Measurements from ENCODE around the gene SLC39A8.

Gene SLC39A8

DNA sequence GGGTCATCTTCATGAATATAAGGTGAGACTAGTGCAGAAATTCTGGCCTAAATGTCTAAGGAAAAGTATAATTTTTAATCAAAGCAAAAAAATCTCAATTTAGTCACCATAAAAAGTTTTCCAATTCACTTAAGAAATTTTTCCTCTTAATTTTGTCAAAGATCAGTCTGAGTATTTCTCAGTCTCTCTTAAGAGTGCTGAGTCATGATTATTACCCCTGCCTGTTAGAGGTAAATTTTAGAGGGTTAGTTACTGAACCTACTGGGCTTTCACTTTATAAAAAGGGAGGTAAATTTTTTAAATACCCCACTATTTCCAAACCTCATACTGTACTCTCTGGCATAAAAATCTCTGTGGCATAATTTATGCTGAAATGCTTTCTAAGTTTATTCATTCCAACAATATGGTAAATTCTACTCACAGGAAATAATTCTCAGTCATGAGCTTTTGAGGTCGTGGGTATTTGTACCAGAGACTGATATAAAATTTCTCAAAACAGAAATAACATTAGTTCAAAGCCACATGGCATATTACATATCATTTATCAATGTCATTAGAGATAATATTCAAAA, 122.4 kb downstream of the SLC39A8 start:
- no peak for DNase-seq

DNA sequence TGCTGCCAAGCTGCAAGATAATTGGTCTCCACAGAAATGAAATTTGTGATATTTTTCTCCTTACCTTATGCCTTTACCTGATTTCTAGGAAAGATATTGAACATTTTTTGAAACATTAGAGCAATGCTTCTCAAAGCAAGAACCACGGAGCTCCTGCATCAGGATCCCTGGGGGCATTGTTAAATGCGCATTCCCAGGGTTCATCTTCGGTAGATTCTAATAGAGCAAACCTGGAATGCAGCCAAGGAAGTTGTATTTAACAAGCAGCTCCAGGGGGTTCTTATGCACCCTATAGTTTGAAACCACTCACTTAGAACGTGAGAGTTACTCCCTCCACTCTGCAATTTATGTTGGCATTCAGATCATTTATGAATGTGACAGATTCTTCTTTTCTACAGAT, 126.2 kb downstream of the SLC39A8 start:
- no peak for DNase-seq

DNA sequence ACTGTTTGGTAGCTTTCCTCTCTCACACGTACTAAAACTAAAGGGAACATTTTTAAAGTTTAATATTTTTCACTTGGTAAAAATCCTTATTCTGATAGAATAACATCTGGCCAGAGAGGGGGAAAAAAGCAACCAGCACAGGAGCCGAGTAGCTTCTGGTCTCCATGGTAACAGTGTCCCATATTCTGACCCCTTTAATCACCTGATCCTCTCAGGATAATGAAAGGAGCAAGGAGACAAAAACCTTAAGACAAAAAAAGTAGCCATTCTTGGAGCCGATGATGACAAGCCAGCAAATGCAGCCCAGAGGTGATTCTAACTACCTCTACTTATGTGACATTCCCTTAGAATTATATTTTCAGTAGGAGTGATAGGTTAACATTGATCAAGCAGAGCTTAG, 126.6 kb downstream of the SLC39A8 start:
- no peak for DNase-seq

DNA sequence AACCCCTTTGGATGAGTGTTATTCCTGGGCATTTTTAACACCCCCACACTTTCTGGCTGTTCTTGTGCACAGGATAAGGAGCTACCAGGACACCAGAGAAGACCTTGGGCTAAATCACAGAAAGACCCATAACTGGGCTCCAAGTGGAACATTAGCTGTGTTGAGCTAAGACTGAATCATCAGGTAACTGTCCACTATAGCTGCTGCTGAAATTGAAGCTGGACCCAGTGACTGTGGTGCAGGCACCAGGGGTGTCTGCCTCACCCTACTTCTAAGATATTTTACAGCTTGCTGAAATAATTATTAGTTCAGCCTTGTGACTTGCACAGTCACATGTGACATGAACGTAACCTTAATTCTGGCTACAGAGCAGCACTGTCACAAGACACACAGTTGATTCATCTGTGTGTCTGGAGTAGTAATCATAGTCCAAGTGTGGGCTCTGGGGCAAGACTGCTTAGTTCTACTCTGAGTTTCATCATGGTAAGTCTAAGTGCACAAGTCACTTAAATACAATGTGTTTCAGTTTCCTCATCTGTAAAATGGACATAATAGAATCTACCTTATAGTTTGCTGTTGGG, 127.4 kb downstream of the SLC39A8 start:
- no peak for DNase-seq

DNA sequence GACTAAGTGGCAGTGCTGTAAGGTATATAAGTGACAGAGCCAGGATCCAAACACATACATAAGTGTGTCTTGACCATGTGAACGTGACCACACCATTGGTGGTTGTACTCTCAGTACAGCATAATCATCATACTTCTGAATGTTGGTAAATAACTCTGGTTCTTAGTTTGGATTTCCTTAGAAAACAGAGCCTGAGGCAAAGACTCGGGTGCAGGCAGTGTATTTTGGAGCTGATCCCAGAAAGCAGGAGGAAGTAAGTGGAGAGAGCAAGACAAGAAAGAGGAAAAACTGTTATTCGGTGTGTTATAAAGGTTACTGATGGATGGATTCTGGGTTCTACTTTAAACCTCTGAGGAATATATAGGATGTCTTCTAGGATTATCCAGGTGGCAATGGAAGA, 127.9 kb downstream of the SLC39A8 start:
- DNase-seq, result no peak

DNA sequence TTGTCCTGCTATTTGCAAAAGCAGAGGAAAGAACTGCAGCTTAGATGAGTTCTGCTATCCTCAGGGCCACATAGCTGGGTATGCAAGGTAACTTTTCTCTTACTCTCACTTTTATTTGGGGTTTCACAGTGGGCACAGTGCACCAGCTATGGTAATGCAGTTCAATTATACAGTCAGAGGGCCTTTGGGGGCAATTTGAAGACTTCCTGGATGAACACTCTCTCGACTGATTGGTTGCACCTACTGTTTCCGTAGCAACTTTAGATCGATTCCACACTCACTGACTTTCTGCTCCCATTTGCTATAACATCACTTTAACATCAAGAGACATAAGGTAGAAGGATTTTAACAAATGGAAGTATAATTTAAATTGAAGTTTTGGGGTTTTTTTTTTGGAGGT, 128.6 kb downstream of the SLC39A8 start:
- DNase-seq, result no peak

DNA sequence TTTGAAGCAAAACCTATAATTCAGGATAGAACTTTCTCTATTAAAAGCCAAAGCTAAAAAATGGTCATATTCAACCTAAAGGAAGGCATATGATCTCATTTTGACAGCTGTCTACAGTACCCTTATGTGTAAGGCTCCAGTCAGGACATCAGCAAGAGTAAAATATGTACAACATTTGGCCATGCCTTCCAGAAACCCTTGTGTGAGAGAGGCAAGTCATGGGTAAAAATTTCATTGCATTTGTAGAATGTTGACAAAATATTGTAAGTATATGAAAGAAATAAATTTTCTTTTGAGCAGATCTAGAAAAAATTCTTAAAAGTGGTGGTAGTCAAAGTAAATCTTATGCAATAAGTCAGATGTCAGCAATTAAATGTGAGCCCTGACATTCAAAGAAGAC, 132.3 kb downstream of the SLC39A8 start:
- no peak for DNase-seq
